ENCODE data around the gene STIM2. TPM values are rescaled to one million over a fixed set of nuclear protein-coding genes. Genes with fewer than 3 reads are reported as not detected.

The STIM2 gene
- total and polyA plus RNA-seq, 2 of the 4 experiments (the other 2 are of a cell fraction): 16.1 to 27.6 TPM

DNA sequence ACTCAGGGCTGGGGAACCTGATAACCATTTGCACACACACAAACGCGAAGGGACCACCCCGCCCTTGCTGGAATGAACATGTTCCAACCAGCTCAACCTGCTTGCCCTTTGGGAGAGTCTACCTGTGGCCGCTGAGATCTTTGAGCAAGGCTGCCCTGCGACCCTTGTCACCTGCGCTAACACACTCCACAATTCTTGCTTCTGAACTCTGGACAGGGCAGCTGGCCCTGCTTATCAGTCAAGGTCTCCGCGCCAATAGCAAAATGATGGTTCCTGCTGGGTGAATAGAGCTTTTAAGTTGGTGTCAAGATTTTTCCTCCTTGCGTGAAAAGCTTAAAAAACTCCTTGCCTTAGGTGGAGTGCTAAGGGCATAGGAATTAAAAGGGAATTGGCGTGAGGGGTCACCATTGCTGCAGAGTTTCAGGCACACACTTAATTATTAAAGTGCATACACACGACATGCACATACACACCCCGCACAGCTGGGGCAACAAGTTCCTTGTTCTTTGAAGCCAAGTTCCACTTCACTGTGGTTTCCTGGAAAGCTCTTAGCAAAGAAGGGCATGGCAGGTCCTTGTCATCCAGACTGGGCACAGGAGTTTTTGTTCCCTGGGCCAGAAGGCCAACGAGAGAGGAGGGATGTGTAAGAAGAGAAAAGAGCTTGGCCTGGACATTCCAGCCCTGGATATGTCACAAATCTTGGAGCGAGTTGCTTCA lies 207.7 kb downstream of the STIM2 start:
- BruUV-seq (replicated peaks): no TSS peak
- H3K9ac ChIP-seq (ENCODE audit: low read depth, low read length): no peak overlapping the region
- no peaks in the 10 kb centered on the region for H4K20me1 ChIP-seq (ENCODE audit: insufficient read depth, low read length)
- no peak overlapping the region for H3K23ac ChIP-seq (ENCODE audit: low read depth, low read length)
- no peak for ATAC-seq (ENCODE audit: low read depth)
- no peak overlapping the region for H2BK20ac ChIP-seq (ENCODE audit: low read depth, low read length)
- no peak overlapping the region for H2AFZ ChIP-seq (replicated peaks; ENCODE audit: low read length, poor library complexity)
- H3K56ac ChIP-seq (ENCODE audit: extremely low read depth, insufficient read depth, low read length): no peak overlapping the region
- H4K91ac ChIP-seq (ENCODE audit: insufficient read depth, low read depth, low read length): no peak overlapping the region
- TF ChIP-seq BHLHE40 (IDR thresholded peaks at IDR 0.05; ENCODE audit: low read depth, low read length): no peak
- no peak for TF ChIP-seq RAD21 (IDR thresholded peaks at IDR 0.05; ENCODE audit: low read length)
- no peak for TF ChIP-seq NFE2L2 (IDR thresholded peaks at IDR 0.05; ENCODE audit: low read depth, low read length)
- H3K27ac ChIP-seq (ENCODE audit: insufficient read depth, low read length): no peak overlapping the region
- H3K9me3 ChIP-seq (ENCODE audit: control insufficient read depth, insufficient read depth, low read length): no peaks in the 10 kb centered on the region
- no peak overlapping the region for H2BK15ac ChIP-seq (ENCODE audit: low read depth, low read length)
- no peaks in the 10 kb centered on the region for H3K79me1 ChIP-seq (ENCODE audit: low read depth in 1 of 2, low read length in 2 of 2)
- H2AK5ac ChIP-seq (ENCODE audit: low read depth, low read length): no peak overlapping the region
- ChIA-PET CTCF (interaction anchor here (1.2 kb wide), 1 partner anchor 20 kb away, joined by 5 read pairs; no protein-coding TSS in a partner anchor), POLR2A (ENCODE audit: unreplicated experiment) (no interaction called here)
- intact Hi-C loops (cut with micrococcal nuclease): no loop called here
- no peak overlapping the region for H4K5ac ChIP-seq (ENCODE audit: low read depth, low read length)
- no peak overlapping the region for H2BK5ac ChIP-seq (ENCODE audit: low read depth, low read length, poor library complexity, severe bottlenecking)
- no peak overlapping the region for H3K14ac ChIP-seq (replicated peaks; ENCODE audit: low read depth, low read length)
- no peak overlapping the region for H2BK120ac ChIP-seq (ENCODE audit: low read depth, low read length)
- no peak overlapping the region for H3K4me2 ChIP-seq (ENCODE audit: low read depth, low read length)
- in situ Hi-C loops (cut with MboI; ENCODE audit: low sequenced_read_pairs): no loop called here
- H3K18ac ChIP-seq (ENCODE audit: low read depth, low read length): no peak overlapping the region
- dilution Hi-C loops (cut with HindIII; ENCODE audit: low sequenced_read_pairs, unreplicated experiment): no loop called here
- no peak overlapping the region for H4K8ac ChIP-seq (ENCODE audit: low read depth in 2 of 2, low read length in 2 of 2)
- no peaks in the 10 kb centered on the region for H3K9me1 ChIP-seq (ENCODE audit: insufficient read depth, low read length)
- no peak overlapping the region for H3K4me3 ChIP-seq (ENCODE audit: insufficient read depth, low read depth, low read length)
- H3K4me1 ChIP-seq (ENCODE audit: control insufficient read depth, insufficient read depth, low read length): no peaks in the 10 kb centered on the region
- H3K36me3 ChIP-seq (ENCODE audit: control insufficient read depth, insufficient read depth, low read length): no peaks in the 10 kb centered on the region
- no peak overlapping the region for H3K4ac ChIP-seq (ENCODE audit: low read depth, low read length)
- H2AK9ac ChIP-seq (replicated peaks; ENCODE audit: low read depth, low read length, poor library complexity): no peak overlapping the region
- no peak for DNase-seq
- H3K27me3 ChIP-seq (ENCODE audit: control insufficient read depth, insufficient read depth, low read length): peaks cover 1% of the 10 kb centered on the region; the same call in 1 of the 2 replicates
- WGBS, 2 experiments (ENCODE audit: extremely low coverage in 2 of 2, insufficient read length in 1 of 2): 70% methylated on average over 2 of the region's 14 CpGs; no CpG with 5 or more reads in 1 of the 2 experiments
